HG03354 (cell line): ENCODE measurements around the gene TENM3.

ENCODE experiments used
- ATAC-seq: cut with Tn5 transposase; IDR thresholded peaks from one replicate; pipeline ENCODE4 v1.9.1; 2021; ENCODE audit warnings: mild to moderate bottlenecking; ENCODE audit not compliant: unreplicated experiment, poor library complexity, severe bottlenecking

TENM3 gene

GRCh38 chr4:182429896-182430295 is 186.7 kb downstream of the TENM3 start:
- no peak for ATAC-seq

DNA sequence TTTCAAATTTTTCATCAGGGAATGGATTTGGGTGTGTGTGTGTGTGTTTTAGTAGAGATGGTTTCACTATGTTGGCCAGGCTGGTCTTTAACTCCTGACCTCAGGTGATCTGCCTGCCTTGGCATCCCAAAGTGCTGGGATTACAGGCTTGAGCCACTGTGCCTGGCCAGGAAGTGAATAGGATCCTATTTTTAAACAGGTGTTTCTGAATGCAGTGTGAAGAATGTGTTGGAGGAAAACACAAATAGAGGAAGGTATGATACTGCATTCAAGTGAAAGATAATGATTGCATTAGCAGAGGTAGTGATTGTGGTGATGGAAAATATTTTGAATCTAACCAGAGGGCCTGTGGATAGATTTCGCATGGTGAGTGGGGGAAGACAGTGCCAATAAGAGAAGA is 189.6 kb downstream of the TENM3 start:
- ATAC-seq, result no peak

DNA sequence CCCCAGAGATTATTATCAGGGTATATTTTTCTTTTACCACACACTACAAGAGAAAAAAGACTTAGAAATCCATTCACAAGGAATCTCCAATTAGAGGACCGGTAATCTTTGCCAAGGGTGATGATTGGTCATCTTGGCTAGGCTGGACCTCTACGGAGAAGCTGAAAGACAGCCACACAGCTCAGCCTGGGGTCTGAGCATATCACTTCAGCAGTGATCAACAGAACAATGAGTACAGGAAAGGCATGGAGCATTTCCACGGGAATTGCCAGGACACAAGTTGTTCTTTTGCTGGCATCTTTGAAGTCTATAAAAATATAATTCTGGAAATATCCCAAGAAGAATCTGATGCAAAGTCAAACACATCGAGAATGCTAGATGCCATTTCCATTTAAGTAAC is 191.5 kb downstream of the TENM3 start:
- no peak for ATAC-seq

DNA sequence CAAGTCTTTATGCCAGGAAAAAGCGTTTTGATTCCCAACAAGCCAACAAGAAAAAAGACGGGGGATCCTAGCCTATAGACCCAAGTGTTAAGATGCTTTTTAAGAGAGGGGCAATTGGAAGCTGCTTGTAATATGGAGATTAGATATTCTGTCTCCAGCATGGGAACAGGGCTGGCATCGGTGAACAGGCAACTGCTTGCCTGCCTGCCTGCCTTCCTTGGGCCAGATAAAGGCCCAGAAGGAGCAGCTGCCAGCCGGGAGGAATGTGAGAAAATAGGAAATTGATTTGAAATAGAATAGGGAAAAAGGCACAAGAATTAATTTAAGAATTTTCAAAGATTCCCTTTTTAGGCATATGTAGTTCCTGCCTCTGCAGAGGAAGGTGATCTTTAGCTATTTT is 192.2 kb downstream of the TENM3 start:
- no peak for ATAC-seq

DNA sequence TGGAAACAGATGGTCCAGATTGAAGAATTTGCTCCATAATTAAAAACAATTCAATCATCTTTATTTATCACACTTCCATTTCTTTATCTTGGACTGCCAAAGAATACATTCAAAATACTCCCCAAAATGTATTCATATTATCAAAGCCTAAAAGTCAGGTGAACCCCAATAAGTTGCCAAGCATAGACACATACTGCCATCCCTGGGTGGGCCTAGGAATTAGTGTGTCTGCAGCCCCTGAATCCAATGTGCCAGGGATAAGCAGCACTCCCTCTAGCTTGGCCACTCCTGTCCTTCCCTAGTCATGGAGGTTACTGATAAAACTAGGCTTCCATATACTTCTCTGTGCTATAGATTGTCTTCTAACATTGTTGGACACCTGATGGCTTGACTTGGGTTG is 199.9 kb downstream of the TENM3 start:
- no peak for ATAC-seq

DNA sequence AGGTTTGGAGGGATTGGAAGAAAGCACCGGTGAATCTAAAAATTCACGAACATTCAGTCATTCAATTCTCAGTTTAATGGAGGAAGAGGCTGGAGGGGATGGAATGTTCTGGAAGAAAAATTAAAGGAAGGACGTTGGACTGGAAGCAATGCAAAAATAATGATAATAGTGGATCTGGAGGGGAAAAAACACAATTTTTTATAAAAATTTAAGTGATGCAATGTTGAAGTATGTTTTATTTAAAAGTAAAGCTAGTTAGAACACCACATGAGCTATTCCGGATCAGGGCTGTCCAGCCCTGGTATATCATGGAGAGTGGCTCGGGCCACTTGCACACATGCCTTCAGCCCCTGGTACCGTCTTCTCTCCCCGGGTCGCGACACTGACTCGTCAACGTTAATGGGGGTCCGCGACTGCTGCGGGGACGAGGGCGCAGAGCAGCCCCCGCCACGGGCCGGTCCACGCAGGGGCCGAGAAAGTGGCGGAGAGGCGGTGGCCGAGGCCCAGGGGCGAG is 204.6 kb downstream of the TENM3 start:
- ATAC-seq, result no peak

DNA sequence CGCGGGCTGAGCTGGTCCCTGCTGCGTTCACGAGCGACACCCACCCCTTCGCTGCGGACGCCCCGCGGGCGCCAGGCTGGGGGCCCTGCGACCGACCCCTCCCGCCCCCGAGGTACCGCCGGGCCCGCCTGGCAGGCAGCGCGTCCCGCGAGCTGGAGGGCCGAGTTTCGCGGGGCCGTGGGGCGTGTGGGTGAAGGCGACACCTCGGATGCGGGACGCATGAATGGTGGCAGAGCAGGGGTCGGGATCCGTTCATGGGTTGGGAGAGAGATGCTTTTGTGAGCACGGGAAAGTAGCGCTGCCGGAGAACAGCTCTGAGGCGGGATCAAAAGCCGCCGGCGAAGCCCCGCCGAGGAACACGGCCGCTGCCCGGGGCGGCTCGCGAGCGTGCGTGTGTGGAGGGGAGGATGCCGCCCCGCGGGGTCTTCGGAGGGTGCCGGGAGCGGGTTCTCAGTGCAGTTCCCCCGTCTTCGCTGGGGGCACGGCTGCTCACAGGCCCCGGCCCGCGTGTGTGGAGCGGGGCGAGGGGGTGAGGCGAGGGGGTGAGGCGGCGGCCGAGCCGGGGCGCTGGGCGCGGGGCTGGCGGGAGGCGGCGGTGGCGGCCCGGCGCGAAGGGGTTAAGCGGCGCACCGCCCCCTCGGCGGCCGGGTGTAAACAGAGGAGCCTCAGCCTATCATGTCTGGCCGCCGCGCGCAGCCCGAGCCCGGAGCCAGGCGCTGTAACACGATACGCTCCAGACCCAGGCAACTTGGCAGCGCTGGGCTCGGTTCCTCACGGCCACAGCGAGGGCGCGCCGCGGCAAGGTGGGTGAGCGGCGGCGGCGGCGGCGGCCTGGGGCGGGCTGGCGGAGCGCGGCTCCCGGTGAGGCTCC is 205.3 kb downstream of the TENM3 start:
- ATAC-seq, result peak; percentile 91

GRCh38 chr4:182449186-182449929 is 206.2 kb downstream of the TENM3 start:
- no peak for ATAC-seq

- no peak for ATAC-seq
These were observed 206.8 kb downstream of the TENM3 start for GRCh38 chr4:182449930-182450439.

- ATAC-seq, result no peak
These were observed 208.2 kb downstream of the TENM3 start for GRCh38 chr4:182451441-182451840.

DNA sequence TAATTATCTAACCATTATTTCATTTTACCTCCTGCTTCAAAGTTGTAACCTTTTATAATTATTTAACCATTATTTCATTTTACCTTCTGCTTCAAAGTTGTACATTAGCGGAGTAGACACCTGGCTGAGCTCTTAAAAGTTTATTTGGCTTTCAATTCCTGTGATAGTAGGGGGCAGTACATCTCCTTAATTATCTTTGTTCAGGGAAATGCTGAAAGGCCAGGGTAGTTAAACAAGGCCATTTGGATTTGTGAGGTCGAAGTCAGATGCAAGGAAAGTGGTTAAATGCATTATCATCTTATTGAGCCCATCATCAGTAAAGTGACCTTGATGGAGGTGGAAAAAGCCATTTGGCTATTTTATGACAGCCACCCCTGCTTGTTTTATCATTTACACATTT is 210.6 kb downstream of the TENM3 start:
- no peak for ATAC-seq

DNA sequence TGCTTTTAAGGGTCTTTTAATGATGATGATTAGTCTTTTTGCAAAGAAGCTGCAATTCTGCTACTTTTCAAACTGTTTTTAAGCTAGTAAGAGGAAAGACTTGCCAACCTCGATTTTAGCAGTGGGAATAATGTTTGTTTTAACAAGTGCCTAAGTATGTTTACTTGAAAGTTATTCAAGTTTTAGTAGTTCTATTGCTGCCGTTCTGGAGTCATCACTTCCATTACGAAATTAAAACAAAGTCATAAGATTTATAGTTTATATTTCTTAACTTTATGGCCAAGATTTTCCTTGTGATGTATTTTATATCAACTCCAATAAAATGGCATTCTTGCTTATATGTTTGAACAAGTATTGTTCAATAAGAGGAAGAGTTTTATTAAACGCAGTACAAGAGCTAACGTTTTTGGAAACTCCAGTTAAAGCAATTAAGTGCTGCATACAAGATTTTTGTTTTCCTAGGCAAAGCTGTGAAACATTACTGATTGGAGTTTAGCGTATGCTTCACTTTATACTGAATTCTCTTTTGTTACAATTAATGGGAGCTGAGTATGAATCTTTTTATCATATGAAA is 211.3 kb downstream of the TENM3 start:
- no peak for ATAC-seq

GRCh38 chr4:182465114-182465513 is 221.9 kb downstream of the TENM3 start:
- ATAC-seq, result no peak

DNA sequence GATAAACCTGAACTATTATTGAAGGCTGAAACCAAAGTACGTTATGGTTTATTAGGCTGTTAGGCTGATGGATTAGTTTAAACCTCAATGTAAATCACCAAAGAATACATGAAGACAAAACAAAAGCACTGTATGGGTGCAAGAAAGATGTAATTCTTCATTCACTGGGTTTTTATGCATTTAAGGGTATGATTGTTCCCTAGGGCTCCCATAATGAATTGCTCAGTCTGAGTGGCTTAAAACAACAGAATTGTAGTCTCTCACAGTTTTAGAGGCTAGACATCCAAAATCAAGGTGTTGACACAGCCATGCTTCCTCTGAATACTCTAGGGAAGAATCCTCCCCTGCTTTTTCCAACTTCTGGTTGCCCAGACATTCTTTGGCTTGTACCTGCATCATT is 222.8 kb downstream of the TENM3 start:
- no peak for ATAC-seq

GRCh38 chr4:182470215-182470614 is 227.0 kb downstream of the TENM3 start:
- ATAC-seq, result no peak

- no peak for ATAC-seq
These were observed 232.3 kb downstream of the TENM3 start for GRCh38 chr4:182475539-182475938.

DNA sequence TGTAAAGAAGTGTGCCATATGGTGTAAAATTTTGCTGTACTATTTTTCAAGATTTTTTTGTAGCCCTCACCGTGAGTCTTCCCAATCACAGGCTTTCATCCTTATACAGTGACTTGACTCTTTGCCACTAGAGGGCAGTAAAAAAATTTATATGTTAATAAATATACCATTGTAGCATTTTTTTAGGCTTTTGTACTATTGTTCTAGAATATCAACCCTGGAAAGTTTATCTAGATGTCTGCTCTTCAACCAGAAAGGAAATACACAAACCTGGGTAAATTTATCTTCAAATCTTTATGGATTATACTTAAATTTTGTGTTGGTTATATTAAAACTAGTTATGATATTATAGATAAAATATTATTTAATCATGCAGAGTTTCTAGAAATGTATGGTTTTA is 235.3 kb downstream of the TENM3 start:
- ATAC-seq, result peak; percentile 92

DNA sequence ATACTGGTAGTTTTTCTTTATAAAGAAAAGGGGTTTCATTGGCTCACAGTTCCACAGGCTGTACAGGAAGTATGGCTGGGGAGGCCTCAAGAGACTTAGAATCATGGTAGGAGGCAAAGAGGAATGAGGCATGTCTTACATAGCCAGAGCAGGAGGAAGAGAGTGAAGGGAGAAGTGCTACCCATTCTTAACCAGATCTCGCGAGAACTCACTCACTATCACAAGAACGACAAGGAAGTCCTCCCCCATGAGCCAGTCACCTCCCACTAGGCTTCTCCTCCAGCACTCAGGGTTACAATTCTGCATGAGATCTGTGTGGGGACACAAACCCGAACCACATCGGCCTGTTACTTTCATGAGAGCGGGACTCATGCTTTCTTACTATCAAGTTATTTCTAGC is 240.5 kb downstream of the TENM3 start:
- ATAC-seq, result no peak

GRCh38 chr4:182486881-182487280 is 243.7 kb downstream of the TENM3 start:
- ATAC-seq, result no peak

GRCh38 chr4:182488896-182489295 is 245.7 kb downstream of the TENM3 start:
- ATAC-seq, result no peak
